ENCODE results near the gene RFX2. TPM values are rescaled to one million over a fixed set of nuclear protein-coding genes. Genes with fewer than 3 reads are reported as not detected.

Gene RFX2
- total and polyA plus RNA-seq, 7 donors, result 1.2 to 21.2 (median 14.3) TPM

GRCh38 chr19:6126335-6126974 is 16.2 kb upstream of the RFX2 start:
- Histone ChIP-seq H3K9me3 (no peaks in the 10 kb centered on the region), H3K27me3 (no peaks in the 10 kb centered on the region), H3K36me3 (no peaks in the 10 kb centered on the region), H3K4me3 (no peak overlapping the region), H3K4me1 (no peaks in the 10 kb centered on the region), H3K27ac (no peak overlapping the region)
- 28 to 53% methylated on average over 3 of the region's 3 CpGs for WGBS, 2 donors
- intact Hi-C loops (cut with DNase I), result loop anchor here (10.0 kb wide), 1 partner anchor 322 kb away; the partner anchor contains the start of gene NRTN
- no peak for TF ChIP-seq EP300 (IDR thresholded peaks at IDR 0.05)
- no peak for TF ChIP-seq POLR2AphosphoS5 (IDR thresholded peaks at IDR 0.05)
- no peak for TF ChIP-seq POLR2A (IDR thresholded peaks at IDR 0.05)
- TF ChIP-seq CTCF (IDR thresholded peaks at IDR 0.05), result no peak
- no peak for DNase-seq

GRCh38 chr19:6125571-6125989 is 15.3 kb upstream of the RFX2 start:
- Histone ChIP-seq H3K27me3 (no peaks in the 10 kb centered on the region), H3K9me3 (no peaks in the 10 kb centered on the region), H3K36me3 (no peaks in the 10 kb centered on the region), H3K4me1 (no peaks in the 10 kb centered on the region), H3K4me3 (no peak overlapping the region), H3K27ac (no peak overlapping the region)
- 22 to 30% methylated on average over 6 of the region's 6 CpGs for WGBS, 2 donors
- intact Hi-C loops (cut with DNase I), result loop anchor here (1.0 to 10.0 kb wide), 3 partner anchors 77 to 321 kb away; partner anchors contain the start of gene NRTN
- TF ChIP-seq EP300 (IDR thresholded peaks at IDR 0.05) (no peak), POLR2A (IDR thresholded peaks at IDR 0.05) (no peak), POLR2AphosphoS5 (IDR thresholded peaks at IDR 0.05) (peak in 1 of 4 donors; percentile 14), CTCF (IDR thresholded peaks at IDR 0.05) (peak; percentile 84 to 96 (median 95))
- peak; percentile 81 for DNase-seq

GRCh38 chr19:6119031-6119430 is 8.7 kb upstream of the RFX2 start:
- Histone ChIP-seq H3K27ac (no peak overlapping the region), H3K4me3 (no peak overlapping the region), H3K4me1 (no peaks in the 10 kb centered on the region), H3K36me3 (no peaks in the 10 kb centered on the region), H3K9me3 (peaks cover 0 to 3% (median 0%) of the 10 kb centered on the region in 4 donors), H3K27me3 (no peaks in the 10 kb centered on the region)
- peak; percentile 4 for DNase-seq
- intact Hi-C loops (cut with DNase I), result no loop called here
- TF ChIP-seq CTCF (IDR thresholded peaks at IDR 0.05) (no peak), POLR2AphosphoS5 (IDR thresholded peaks at IDR 0.05) (no peak), EP300 (IDR thresholded peaks at IDR 0.05) (no peak), POLR2A (IDR thresholded peaks at IDR 0.05) (no peak)

- intact Hi-C loops (cut with DNase I), result no loop called here
Observed at GRCh38 chr19:6118043-6118442, 7.7 kb upstream of the RFX2 start.

More at GRCh38 chr19:6118043-6118442, 7.7 kb upstream of the RFX2 start:
- Histone ChIP-seq H3K4me3 (no peak overlapping the region), H3K27ac (no peak overlapping the region), H3K36me3 (no peaks in the 10 kb centered on the region), H3K4me1 (no peaks in the 10 kb centered on the region), H3K27me3 (no peaks in the 10 kb centered on the region), H3K9me3 (peaks cover 0 to 3% (median 0%) of the 10 kb centered on the region in 4 donors)
- TF ChIP-seq CTCF (IDR thresholded peaks at IDR 0.05) (no peak), EP300 (IDR thresholded peaks at IDR 0.05) (no peak), POLR2AphosphoS5 (IDR thresholded peaks at IDR 0.05) (no peak), POLR2A (IDR thresholded peaks at IDR 0.05) (no peak)
- WGBS, 2 donors, result 75 to 76% methylated on average over 2 of the region's 2 CpGs
- DNase-seq, result no peak
